Measurements from ENCODE around the gene ZNF407.

- TF ChIP-seq SNAI2 (CRISPR knock-in tag; IDR thresholded peaks at IDR 0.05) (no peak), POU6F1 (CRISPR knock-in tag; IDR thresholded peaks at IDR 0.05; ENCODE audit: borderline replicate concordance, low read depth) (no peak)
Measured at GRCh38 chr18:74826572-74826971, 228.9 kb downstream of the ZNF407 start.
